Urinary bladder (tissue), 4 donors: ENCODE data around the gene ZMYND15. TPM values are rescaled to one million over a fixed set of nuclear protein-coding genes. Genes with fewer than 3 reads are reported as not detected.
A peak's percentile ranks its signal among the peaks of the same experiment; 100 is the strongest.

ENCODE experiments used
- DNase-seq: peaks from one replicate; pipeline ENCODE4 v3.0.0-alpha.2; 2015; ENCODE audit errors: extremely low spot score
- H3K27ac ChIP-seq: one replicate; pipeline ENCODE4 v1.5.1; 2013; ENCODE audit warnings: low read depth, mild to moderate bottlenecking, moderate library complexity
- H3K36me3 ChIP-seq: one replicate; pipeline ENCODE4 v1.6.1; 2013; ENCODE audit warnings: mild to moderate bottlenecking, moderate library complexity; ENCODE audit not compliant: insufficient read depth
- H3K4me1 ChIP-seq: one replicate; pipeline ENCODE4 v1.6.1; 2013; ENCODE audit warnings: mild to moderate bottlenecking, moderate library complexity; ENCODE audit not compliant: insufficient read depth
- H3K4me3 ChIP-seq: one replicate; pipeline ENCODE4 v1.5.1; 2013; ENCODE audit warnings: low read depth, low read length
- WGBS: extraction: QIAGEN DNeasy Blood & Tissue Kit; methylation state at CpG from one replicate; pipeline ENCODE4 v1.1.7; 2013; 5-methylcytosine and 5-hydroxymethylcytosine counted together
- polyA plus RNA-seq: library from polyadenylated mRNA; stranded (reverse); fragments of 200-250 nt; gene quantifications from one replicate; pipeline ENCODE4 v1.2.3, GENCODE V29; 2013
- total RNA-seq: library from RNA; depleted of rRNA; stranded (reverse); fragments of >200 nt; gene quantifications from one replicate; pipeline ENCODE4 v1.2.3, GENCODE V29; 2014
- donor health status: healthy with polysubstance abuse.
- donor health status: healthy.

ZMYND15 gene
- total and polyA plus RNA-seq, 2 donors: 0.42 to 0.60 TPM

DNA sequence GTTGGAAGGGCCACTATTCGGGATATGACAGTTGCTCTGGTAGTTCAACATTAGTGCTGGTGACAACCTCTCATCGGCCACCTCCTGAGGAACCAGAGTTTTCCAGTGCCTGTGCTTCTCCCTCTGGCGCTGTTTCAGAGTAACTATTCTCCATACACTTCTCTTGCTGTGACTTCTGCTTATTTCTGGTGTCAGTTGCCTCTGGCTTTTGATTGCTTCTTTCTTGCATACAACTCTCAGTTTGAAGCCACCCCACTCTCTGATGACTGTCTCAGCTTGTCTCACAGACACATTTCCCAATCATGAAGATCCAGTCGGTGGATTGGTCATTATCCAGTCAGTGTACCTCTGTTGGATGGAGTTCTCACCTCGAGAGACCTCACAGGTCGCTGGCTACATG lies 28.7 kb downstream of the ZMYND15 start:
- 76% methylated on average over 6 of the region's 6 CpGs for WGBS
- no peaks in the 10 kb centered on the region for H3K36me3 ChIP-seq
- DNase-seq: no peak
- H3K27ac ChIP-seq: no peak overlapping the region
- H3K4me3 ChIP-seq: no peak overlapping the region
- H3K4me1 ChIP-seq: no peaks in the 10 kb centered on the region

DNA sequence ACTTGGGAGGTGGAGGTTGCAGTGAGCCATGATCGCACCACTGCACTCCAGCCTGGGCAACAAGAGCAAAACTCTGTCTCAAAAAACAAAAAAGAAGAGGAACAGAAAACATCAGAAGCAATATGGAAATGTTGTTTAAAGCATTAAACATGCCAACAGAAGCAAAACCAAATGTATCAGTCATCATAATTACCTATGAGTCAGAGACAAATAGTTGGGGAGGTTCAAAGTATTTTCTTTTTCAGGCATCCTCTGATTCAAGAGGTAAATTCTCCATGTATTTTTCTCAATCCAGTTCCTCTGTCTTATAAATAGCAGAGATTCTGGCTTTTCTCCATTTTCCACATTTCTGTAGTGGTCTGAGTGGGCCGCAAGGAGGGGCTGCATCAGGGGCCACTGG lies 30.0 kb downstream of the ZMYND15 start:
- H3K27ac ChIP-seq: no peak overlapping the region
- no peaks in the 10 kb centered on the region for H3K4me1 ChIP-seq
- WGBS: 88% methylated on average over 2 of the region's 2 CpGs
- DNase-seq: no peak
- H3K4me3 ChIP-seq: no peak overlapping the region
- no peaks in the 10 kb centered on the region for H3K36me3 ChIP-seq

GRCh38 chr17:4771519-4772234 lies 32.0 kb downstream of the ZMYND15 start, which contains the start of gene TM4SF5:
TSS of gene TM4SF5 (plus strand) at chr17:4771886. CDS start at chr17:4771923, 37 bp downstream.
- 64% methylated on average over 13 of the region's 13 CpGs for WGBS
- Histone ChIP-seq H3K27ac (no peak within 1 kb of the TSS), H3K36me3 (no peaks in the 10 kb centered on the region), H3K4me3 (no peak within 1 kb of the TSS), H3K4me1 (no peaks in the 10 kb centered on the region)
- DNase-seq: no peak

DNA sequence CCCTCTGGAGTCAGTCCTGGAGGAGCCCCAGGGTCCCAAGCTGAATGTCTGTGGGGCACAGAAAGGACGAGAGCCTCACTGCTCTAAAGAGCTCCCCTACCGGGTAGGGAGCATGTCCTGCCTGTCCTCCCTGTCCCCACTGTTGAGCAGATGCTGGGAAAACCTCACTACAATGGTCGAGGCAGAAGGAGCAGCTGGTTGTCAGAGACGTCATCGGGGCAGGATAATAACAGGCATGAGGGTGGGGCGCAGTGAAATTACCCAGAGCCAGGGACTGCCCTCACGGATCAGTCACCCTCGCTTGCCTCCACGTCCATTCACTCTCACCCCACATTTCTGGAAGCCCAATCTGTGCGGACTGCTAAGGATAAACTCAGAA lies 32.6 kb downstream of the ZMYND15 start:
- no peak overlapping the region for H3K4me3 ChIP-seq
- H3K27ac ChIP-seq: no peak overlapping the region
- H3K36me3 ChIP-seq: no peaks in the 10 kb centered on the region
- no peak for DNase-seq
- H3K4me1 ChIP-seq: no peaks in the 10 kb centered on the region
- 63% methylated on average over 10 of the region's 10 CpGs for WGBS

GRCh38 chr17:4777969-4778760 lies 38.5 kb downstream of the ZMYND15 start:
- no peaks in the 10 kb centered on the region for H3K36me3 ChIP-seq
- no peak overlapping the region for H3K27ac ChIP-seq
- DNase-seq: no peak
- WGBS: 58% methylated on average over 9 of the region's 9 CpGs
- H3K4me3 ChIP-seq: no peak overlapping the region
- H3K4me1 ChIP-seq: no peaks in the 10 kb centered on the region

GRCh38 chr17:4780325-4780955 lies 40.8 kb downstream of the ZMYND15 start:
- H3K36me3 ChIP-seq: no peaks in the 10 kb centered on the region
- H3K4me1 ChIP-seq: no peaks in the 10 kb centered on the region
- H3K27ac ChIP-seq: no peak overlapping the region
- H3K4me3 ChIP-seq: no peak overlapping the region
- 79% methylated on average over 11 of the region's 11 CpGs for WGBS
- DNase-seq: no peak

DNA sequence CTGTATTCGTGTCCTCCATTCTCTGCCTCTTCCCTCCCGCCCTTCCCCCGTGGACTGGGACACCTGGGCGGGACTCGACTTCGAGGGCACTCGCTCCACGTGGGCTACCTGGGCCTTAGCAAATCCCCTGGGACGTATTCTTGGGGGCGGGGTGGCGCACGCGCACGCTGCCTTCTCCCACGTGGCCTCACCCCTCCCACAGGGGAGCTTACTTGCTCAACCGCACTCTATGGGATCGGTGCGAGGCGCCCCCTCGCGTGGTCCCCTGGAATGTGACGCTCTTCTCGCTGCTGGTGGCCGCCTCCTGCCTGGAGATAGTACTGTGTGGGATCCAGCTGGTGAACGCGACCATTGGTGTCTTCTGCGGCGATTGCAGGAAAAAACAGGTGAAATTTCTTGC lies 43.0 kb downstream of the ZMYND15 start:
- no peaks in the 10 kb centered on the region for H3K36me3 ChIP-seq
- no peak overlapping the region for H3K4me3 ChIP-seq
- DNase-seq: no peak
- WGBS: 29% methylated on average over 28 of the region's 28 CpGs
- H3K27ac ChIP-seq: no peak overlapping the region
- no peaks in the 10 kb centered on the region for H3K4me1 ChIP-seq

- peak overlapping the region; percentile 9 for H3K4me3 ChIP-seq
- no peak overlapping the region for H3K27ac ChIP-seq
- H3K36me3 ChIP-seq: no peaks in the 10 kb centered on the region
- DNase-seq: no peak
- H3K4me1 ChIP-seq: no peaks in the 10 kb centered on the region
- 9% methylated on average over 61 of the region's 61 CpGs for WGBS
Observed at GRCh38 chr17:4785311-4786105, 45.9 kb downstream of the ZMYND15 start.

GRCh38 chr17:4786106-4786511 lies 46.5 kb downstream of the ZMYND15 start, which contains the start of gene VMO1:
TSS of gene VMO1 (minus strand) at chr17:4786364. CDS start at chr17:4786352, 12 bp downstream.
- WGBS: 5% methylated on average over 24 of the region's 24 CpGs
- no peak for DNase-seq
- Histone ChIP-seq H3K4me3 (peak within 1 kb of the TSS; percentile 9), H3K27ac (no peak within 1 kb of the TSS), H3K4me1 (no peaks in the 10 kb centered on the region), H3K36me3 (no peaks in the 10 kb centered on the region)

GRCh38 chr17:4786516-4786915 lies 46.9 kb downstream of the ZMYND15 start:
- Histone ChIP-seq H3K4me1 (no peaks in the 10 kb centered on the region), H3K36me3 (no peaks in the 10 kb centered on the region), H3K4me3 (peak overlapping the region; percentile 9), H3K27ac (no peak overlapping the region)
- DNase-seq: no peak
- 5% methylated on average over 6 of the region's 6 CpGs for WGBS

- no peak for DNase-seq
- H3K4me3 ChIP-seq: no peak overlapping the region
- WGBS: 78% methylated on average over 14 of the region's 14 CpGs
- no peak overlapping the region for H3K27ac ChIP-seq
- no peaks in the 10 kb centered on the region for H3K36me3 ChIP-seq
- H3K4me1 ChIP-seq: no peaks in the 10 kb centered on the region
Observed at GRCh38 chr17:4788159-4788806, 48.6 kb downstream of the ZMYND15 start.

DNA sequence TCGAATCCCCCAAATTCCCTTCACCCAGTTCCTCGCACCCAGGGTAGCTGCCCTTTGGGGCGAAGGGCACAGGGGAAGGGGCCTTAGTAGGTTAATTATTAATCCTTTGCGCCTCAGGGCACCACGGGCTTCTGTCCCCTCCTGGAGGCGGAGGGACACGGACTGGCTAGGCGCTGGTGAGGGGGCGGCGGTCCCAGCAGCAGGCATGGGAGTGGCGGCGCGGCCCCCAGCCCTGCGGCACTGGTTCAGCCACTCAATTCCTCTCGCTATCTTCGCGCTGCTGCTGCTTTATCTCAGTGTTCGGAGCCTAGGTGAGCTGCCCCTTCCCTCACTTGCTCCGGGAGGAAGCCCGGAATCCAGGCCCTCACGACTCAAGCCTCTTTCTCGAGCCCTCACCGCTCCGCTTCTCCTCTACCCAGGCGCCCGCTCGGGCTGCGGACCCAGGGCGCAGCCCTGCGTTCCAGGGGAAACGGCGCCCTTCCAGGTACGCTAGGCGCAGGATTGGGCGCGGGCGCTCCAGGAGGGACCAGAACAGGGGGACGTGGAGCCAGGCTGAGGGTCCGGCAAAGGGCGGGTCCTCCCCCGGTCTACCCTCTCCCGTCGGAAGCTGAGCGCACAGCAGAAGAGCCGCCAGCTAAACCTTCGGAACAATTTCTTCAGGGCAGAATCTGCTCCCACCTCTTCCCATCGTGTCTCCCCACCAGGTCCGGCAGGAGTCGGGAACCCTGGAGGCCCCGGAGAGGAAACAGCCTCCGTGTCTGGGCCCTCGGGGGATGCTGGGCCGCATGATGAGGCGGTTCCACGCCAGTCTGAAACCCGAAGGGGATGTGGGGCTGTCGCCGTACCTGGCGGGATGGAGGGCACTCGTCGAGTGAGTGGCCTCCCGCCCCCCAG lies 49.4 kb downstream of the ZMYND15 start, which contains the start of gene GLTPD2:
TSS of gene GLTPD2 (plus strand) at position 158 of the 894 bp plus-strand sequence. CDS start at position 206, 48 bp downstream.
- H3K4me3 ChIP-seq: peak within 1 kb of the TSS; percentile 57
- H3K27ac ChIP-seq: peak within 1 kb of the TSS; percentile 94
- DNase-seq: no peak
- 34% methylated on average over 62 of the region's 62 CpGs for WGBS
- H3K36me3 ChIP-seq: no peaks in the 10 kb centered on the region
- no peaks in the 10 kb centered on the region for H3K4me1 ChIP-seq
